Measurements from ENCODE around the gene CDC42EP3. TPM values are rescaled to one million over a fixed set of nuclear protein-coding genes. Genes with fewer than 3 reads are reported as not detected.
A peak's percentile ranks its signal among the peaks of the same experiment; 100 is the strongest.

Gene CDC42EP3
- total and polyA plus RNA-seq, 2 donors (not counting 1 experiment from before 2014, with no cell fraction given): 28.0 to 29.9 TPM

GRCh38 chr2:37657471-37657870 lies 14.0 kb downstream of the CDC42EP3 start:
- CTCF ChIA-PET: interaction anchor here (0.9 to 2.0 kb wide), 4 partner anchors 11 to 243 kb away, joined by 3 to 7 read pairs (median 4); partner anchors contain the start of gene CDC42EP3
- Histone ChIP-seq H3K9ac (ENCODE audit: low read length) (peak overlapping the region; percentile 8), H3K27ac (ENCODE audit: low read length in 2 of 2) (peak overlapping the region; percentile 54 to 70), H4K20me1 (ENCODE audit: control insufficient read depth, insufficient read depth, low read length, poor library complexity, severe bottlenecking) (peaks cover 11% of the 10 kb centered on the region), H3K4me2 (replicated peaks; ENCODE audit: low read depth, low read length, poor library complexity, severe bottlenecking) (peak overlapping the region; percentile 54), H3K4me1 (ENCODE audit: control insufficient read depth in 2 of 2, insufficient read depth in 2 of 2, low read length in 2 of 2) (peaks cover 66 to 72% of the 10 kb centered on the region in 2 donors), H3K27me3 (replicated peaks in 1 of 4; ENCODE audit: control extremely low read depth in 1 of 4, control insufficient read depth in 3 of 4, insufficient read depth in 4 of 4, low read length in 3 of 4) (no peaks in the 10 kb centered on the region), H3K36me3 (replicated peaks in 1 of 2; ENCODE audit: control extremely low read depth in 1 of 2, control insufficient read depth in 1 of 2, extremely low read depth in 1 of 2, insufficient read depth in 2 of 2, low read length in 1 of 2) (peaks cover 3 to 7% of the 10 kb centered on the region in 2 experiments), H3K9me3 (ENCODE audit: control extremely low read depth in 1 of 3, control insufficient read depth in 2 of 3, insufficient read depth in 1 of 3, low read length in 2 of 3) (no peaks in the 10 kb centered on the region), H3K79me2 (ENCODE audit: control insufficient read depth, insufficient read depth, low read length) (peaks cover 61% of the 10 kb centered on the region), H3K4me3 (ENCODE audit: control extremely low read depth in 1 of 5, extremely low read depth in 1 of 5, insufficient read depth in 1 of 5, low read depth in 2 of 5, low read length in 4 of 5) (no peak overlapping the region), H2AFZ (ENCODE audit: insufficient read depth, low read depth, low read length, poor library complexity, severe bottlenecking) (no peak overlapping the region)
- intact Hi-C loops (cut with micrococcal nuclease): loop anchor here (1.0 kb wide), 1 partner anchor 9 kb away; no protein-coding TSS in a partner anchor
- WGBS (ENCODE audit: insufficient coverage): no CpG with 5 or more reads among the region's 4 CpGs
- peak overlapping the region; percentile 94 for H3K27ac Mint-ChIP-seq
- H3K27me3 Mint-ChIP-seq: no peaks in the 10 kb centered on the region
- H3K4me1 Mint-ChIP-seq: peaks cover 90% of the 10 kb centered on the region
- ATAC-seq (ENCODE audit: low read depth) (no peak), DNase-seq (no peak)
- TF ChIP-seq EZH2 (IDR thresholded peaks at IDR 0.05; ENCODE audit: borderline replicate concordance, insufficient read depth, low read depth, low read length, poor library complexity, severe bottlenecking) (no peak), CTCF (IDR thresholded peaks at IDR 0.05) (no peak)
- POLR2A ChIA-PET: no interaction called here
- H3K4me3 Mint-ChIP-seq: peak overlapping the region; percentile 72
- no peaks in the 10 kb centered on the region for H3K9me3 Mint-ChIP-seq (ENCODE audit: insufficient read depth)
